ENCODE data around the gene GRB7.

Gene GRB7

GRCh38 chr17:39753514-39754160 is 15.9 kb downstream of the GRB7 start:
- no peak for DNase-seq

DNA sequence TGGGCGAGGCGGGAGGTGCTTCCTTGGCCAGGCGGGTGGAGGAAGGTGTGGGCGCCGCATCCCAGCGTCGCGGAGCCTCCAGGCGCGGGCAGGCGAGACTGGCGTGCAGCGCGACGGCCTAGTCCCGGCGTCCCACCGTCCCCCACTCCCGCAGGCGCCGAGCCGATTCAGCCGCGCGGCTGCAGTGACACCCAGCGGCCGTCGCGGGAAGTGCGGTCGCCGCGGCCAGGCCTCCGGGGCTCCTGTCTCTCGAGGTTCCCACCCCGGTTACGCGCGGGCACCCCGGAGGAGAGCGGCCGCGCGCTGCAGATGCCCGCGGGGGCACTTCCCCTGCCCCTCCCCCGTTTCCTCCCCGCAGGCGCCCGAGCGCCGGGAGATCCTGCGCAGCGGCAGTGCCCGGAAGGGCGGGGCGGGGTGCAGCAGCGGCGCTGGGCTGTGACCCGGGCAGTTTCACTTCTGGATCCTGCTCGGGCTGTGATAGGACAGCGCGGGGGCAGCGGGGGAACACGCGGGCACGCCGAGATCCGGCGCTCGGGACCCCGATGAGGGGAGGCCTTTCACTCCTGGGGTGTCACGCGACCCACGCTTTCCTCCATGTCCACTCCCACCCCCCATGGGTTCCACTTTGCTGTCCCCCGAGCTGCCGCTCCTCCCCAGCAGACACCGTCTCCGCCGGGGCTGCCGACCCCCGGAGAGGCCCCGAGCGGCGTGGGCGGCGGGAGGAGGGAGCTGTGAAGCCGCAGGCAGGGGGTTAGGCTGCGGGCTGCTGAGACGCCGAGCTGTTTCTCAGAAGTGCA is 16.6 kb downstream of the GRB7 start:
- peak; percentile 98 for DNase-seq

DNA sequence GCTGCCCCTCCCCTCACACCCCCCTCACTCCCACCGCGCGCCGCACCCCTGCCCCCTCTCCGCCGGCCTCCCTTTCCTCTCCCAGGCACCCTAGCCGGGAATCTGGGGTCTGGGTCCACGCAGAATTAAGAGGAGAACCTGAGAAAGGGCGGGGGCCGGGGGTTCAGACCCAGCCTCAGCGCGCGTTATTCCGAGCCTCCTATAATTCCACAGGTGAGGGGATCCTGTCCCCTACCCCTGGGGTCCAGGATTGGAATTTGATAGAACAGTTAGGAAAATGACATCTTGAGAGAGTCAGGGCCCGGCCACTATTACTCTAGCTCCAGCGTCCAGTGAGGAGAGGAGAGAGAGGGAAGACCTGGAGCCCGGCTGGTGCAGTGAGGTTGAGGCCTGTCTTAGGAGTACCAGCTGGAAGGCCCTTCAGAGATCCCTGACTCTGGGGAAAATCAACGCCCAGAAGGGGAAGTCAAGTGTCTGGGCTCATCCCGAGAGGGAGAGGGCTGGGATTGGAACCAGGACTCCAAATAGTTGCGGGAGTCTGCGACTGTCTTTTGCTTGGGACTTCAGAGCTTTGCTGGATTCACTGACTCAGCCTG is 17.3 kb downstream of the GRB7 start:
- no peak for DNase-seq

DNA sequence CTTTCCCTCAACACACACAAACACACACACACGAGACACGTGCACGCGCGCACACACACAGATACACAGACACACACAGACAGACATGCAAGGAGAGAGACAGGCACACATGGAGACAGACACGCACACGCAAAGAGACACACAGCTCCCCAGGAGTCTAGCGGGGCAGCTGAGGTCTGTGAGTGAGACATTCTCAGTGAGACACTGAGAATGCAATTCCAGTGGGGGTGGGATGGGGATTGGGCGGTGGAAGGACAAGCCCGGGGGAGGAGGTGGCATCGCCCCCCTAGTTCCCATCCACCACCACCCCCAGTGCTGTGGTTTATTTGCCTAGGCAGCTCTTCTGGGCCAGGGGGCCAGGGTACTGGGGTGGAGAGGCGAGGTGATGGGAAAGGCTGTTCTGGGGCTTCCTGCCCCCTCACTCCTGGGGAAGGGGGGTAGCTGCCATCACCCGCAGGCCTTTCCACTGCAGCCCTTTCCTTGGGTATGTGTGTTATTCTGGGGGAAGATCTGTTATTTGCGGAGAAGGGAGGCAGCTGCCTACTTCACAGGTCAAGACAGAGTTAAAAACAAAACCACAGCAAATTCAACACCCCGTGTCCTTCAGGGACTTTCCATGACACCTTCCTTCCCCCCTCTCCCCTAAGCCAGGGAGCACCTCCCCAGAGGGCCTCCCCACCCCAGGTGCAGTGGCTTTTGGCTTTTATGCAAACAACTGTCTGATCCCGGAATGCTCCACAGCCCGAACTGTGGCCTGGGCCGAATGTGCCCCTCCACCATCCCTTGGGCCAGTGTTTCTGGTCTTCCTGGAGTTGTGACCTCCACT is 18.0 kb downstream of the GRB7 start:
- peak; percentile 86 for DNase-seq

DNA sequence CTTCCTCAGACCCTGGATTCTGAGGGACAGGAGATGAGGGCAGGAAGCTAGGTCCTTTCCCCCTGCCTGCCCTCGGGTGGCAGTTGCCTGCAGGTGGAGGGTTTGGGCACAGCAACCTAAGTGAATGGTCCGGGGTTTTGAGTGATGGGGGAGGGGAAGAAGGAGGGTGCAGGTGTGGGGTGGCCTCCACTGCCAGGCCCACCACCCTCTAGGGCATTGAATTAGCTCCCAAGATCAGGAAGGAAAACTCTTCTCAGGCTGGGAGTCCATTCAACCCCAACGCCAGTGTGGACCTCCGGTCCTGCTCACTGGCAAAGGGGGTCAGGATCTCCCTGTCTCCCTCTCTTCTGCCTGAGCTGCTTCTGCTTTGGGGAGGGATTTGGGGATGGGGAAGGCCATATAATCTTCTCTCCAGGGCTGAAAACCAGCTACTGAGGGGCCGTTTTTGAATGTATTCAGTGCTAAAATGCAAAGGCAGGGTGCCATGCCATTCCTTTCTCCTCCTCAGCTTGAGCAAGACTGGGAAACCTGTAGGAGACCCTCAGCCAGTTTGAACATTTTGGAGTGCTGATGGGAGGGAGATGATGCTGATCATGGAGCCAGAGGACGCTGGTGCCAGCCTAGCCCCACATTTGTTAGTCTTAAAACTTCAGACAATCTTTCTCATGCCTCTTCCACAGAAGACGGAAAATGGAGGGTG is 18.8 kb downstream of the GRB7 start:
- DNase-seq: no peak

DNA sequence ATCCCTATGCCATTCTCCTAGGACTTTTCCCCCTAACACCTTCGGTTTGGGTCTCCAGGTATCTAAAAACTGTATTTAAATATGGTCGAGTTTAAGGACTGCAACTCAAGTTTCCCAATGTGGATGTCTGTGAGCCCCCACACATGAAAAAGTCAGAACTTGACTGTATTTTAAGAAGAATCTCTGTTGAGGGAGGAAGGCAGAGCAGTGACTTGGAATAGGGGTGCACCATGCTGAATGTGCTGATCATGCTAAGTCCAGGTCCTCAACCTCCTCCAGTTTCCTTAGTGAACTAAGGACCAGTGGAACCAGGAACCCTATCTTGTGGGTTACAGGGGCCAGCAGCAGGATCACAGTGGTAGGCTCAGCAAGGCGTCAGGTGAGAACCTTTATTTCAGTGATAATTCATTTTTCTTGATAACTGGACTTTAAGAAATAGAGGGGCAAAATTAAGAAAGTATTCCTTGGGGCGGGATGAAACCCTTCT is 19.5 kb downstream of the GRB7 start:
- no peak for DNase-seq

- peak; percentile 85 for DNase-seq
Observed at GRCh38 chr17:39757931-39758873, 20.5 kb downstream of the GRB7 start.

DNA sequence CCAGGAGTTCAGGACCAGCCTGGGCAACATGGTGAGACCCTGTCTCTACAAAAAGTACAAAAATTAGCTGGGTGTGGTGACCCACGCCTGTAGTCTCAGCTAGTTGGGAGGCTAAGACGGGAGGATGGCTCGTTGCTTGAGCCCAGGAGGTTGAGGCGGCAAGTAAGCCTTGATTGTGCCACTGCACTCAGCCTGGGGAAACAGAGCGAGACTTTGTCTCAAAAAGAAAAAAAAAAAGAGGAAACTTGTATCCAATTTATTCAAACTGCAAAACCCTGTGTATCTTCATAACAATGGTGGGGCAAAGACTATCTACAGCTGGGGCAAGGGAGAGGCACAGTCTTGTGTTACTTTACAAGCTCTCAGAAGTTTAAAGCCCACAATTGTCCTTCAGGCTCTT is 21.5 kb downstream of the GRB7 start:
- DNase-seq: no peak

DNA sequence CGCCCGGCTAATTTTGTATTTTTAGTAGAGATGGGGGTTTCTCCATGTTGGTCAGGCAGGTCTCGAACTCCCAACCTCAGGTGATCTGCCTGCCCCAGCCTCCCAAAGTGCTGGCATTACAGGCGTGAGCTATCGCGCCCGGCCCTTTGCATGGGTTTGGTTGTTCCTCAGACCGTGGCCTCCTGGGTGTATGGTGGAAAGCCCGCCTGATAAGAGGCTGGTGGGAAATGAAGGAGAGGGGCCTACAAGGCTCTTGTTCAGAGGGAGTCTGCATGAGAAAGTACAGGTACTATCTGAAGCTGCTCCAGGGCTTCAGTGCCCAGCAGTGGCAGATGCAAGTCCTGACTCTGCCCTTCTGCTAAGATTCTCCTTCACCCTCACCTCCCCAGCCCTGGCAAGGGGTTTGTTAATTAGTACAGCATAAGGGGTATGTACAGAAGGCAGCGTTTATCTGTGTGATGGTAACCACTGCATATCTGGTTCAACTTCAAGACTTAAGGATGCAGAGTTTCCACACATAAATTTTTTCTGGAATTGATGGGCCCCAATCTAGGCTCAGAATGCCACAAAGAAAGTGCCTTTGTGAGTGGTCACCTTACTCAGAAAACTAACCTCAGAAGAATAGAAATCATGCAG is 24.2 kb downstream of the GRB7 start:
- DNase-seq: no peak

GRCh38 chr17:39763051-39763820 is 25.5 kb downstream of the GRB7 start:
- peak; percentile 11 for DNase-seq

GRCh38 chr17:39764171-39764570 is 26.4 kb downstream of the GRB7 start:
- DNase-seq: peak; percentile 44

GRCh38 chr17:39765175-39765574 is 27.4 kb downstream of the GRB7 start:
- peak; percentile 26 for DNase-seq

- peak; percentile 55 for DNase-seq
Observed at GRCh38 chr17:39765766-39766165, 28.0 kb downstream of the GRB7 start.

GRCh38 chr17:39767147-39767546 is 29.4 kb downstream of the GRB7 start:
- peak; percentile 70 for DNase-seq

DNA sequence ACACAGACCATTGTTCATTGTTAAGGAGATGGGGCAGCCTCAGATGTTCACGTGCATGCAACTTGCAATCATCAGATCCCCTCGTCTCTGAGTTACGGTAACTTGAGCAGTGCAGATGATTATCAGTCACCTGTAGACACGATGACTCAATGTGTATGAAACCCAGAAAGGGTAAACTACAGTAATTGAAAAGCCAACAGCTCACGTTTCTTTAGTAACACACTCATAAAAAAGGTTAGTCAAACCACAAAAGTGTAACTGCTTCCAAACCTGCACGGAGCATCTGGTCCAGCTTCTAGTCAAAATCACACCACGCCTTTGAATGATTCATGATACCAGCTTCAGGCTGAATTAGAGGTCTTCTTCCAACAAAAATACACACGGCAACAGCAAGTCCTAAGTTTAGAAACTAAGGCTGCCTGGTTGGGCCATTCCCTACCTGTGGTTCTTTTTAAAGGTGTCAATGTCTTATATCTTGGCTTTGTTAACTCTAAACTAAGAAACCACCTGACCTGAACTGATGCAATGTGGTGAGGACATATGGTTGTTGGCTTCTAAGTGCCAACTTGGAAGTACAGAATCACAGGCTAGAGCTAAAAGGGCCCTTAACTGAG is 32.3 kb downstream of the GRB7 start:
- DNase-seq: peak; percentile 69

- no peak for DNase-seq
Observed at GRCh38 chr17:39772415-39772814, 34.7 kb downstream of the GRB7 start.

DNA sequence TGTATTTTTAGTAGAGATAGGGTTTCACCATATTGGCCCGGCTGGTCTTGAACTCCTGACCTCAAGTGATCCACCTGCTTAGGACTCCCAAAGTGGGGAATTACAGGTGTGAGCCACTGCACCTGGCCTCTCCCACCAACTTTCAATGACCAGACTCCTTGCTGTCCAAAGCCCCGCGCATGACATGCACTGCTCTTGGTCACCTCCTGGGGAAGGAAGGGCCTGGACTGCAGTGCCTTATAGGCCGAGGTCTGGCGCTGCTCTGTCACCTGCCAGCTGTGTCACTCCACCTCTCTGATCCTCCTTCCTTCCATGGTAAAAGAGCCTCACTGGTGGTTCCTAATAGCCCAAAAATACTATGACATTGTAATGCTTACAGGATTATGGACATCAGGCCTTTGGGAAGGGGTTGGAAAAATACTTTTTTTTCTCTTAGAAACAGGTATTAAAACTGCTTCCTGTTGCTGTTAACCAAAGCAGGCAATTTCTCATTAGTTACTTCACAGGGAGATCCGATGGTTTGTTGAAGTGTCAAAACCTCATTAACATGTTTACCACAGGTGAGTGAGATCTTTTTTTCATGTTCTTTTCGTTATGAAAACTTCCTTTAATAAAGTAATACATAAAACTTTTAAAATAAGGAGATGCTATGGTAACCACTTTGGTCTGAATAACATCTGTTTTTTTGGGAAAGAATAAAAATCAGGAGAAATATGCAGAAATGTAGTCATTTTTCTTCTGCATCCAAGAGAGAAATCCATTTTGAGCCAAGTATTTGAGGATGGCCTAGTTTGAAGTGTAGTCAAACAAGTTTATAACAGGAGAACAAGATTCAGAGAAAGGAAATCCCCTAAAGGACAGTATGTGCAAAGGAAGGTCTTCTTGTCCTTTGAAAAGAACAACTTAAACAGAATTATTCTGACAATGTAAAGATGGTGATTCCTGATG is 35.5 kb downstream of the GRB7 start:
- DNase-seq: no peak

GRCh38 chr17:39774047-39774446 is 36.3 kb downstream of the GRB7 start:
- DNase-seq: peak; percentile 61
